B cell (primary cell): ENCODE measurements around the gene MAPRE3.

ENCODE experiments used
- CTCF ChIP-seq: fragments of 200-600 bp; IDR thresholded peaks from one replicate; pipeline ENCODE4 v1.8.0; 2022; ENCODE audit warnings: antibody characterized with exemption, mild to moderate bottlenecking
- EZH2 ChIP-seq: IDR thresholded peaks from 2 replicates; pipeline ENCODE4 v1.6.1; 2012; ENCODE audit warnings: borderline replicate concordance, low read depth, mild to moderate bottlenecking, moderate library complexity, low read length; ENCODE audit not compliant: insufficient read depth, poor library complexity, severe bottlenecking

- TF ChIP-seq CTCF (no peak), EZH2 (no peak)
These were observed 5.2 kb downstream of the MAPRE3 start for GRCh38 chr2:26975656-26976055.
